GM12873 (cell line): ENCODE data around the gene PIEZO1.

Source experiments
- CTCF ChIP-seq: IDR thresholded peaks from 2 replicates; pipeline ENCODE4 v1.5.1; 2012; ENCODE audit warnings: low read depth, mild to moderate bottlenecking, moderate library complexity, low read length, control low read depth; ENCODE audit not compliant: insufficient read depth; ENCODE audit errors: missing control alignments

PIEZO1 gene

GRCh38 chr16:88770461-88771293 lies 14.3 kb downstream of the PIEZO1 start:
- no peak for TF ChIP-seq CTCF

- TF ChIP-seq CTCF: no peak
Observed at GRCh38 chr16:88769617-88770460, 15.2 kb downstream of the PIEZO1 start.

- TF ChIP-seq CTCF: no peak
Observed at GRCh38 chr16:88768071-88768783, 16.8 kb downstream of the PIEZO1 start.

- TF ChIP-seq CTCF: no peak
Observed at GRCh38 chr16:88767546-88768070, 17.4 kb downstream of the PIEZO1 start.

GRCh38 chr16:88766975-88767374 lies 18.0 kb downstream of the PIEZO1 start:
- TF ChIP-seq CTCF: no peak

GRCh38 chr16:88764913-88765349 lies 20.1 kb downstream of the PIEZO1 start:
- TF ChIP-seq CTCF: no peak
